HUDEP-2 (cell line): ENCODE measurements around the gene TSPAN4.
A peak's percentile ranks its signal among the peaks of the same experiment; 100 is the strongest.

Experiments used
- DNase-seq, 76 experiments: peaks; one replicate each; lab custom pipeline; 2025; ENCODE audit not compliant: unreplicated experiment in 76 of 76; lab: John Stamatoyannopoulos, UW

The TSPAN4 gene

GRCh38 chr11:833114-833791 is 9.4 kb upstream of the TSPAN4 start:
- DNase-seq: peak in 38 of 76 experiments; percentile 15 to 67 (median 48)

- DNase-seq: no peak
Measured at GRCh38 chr11:833849-834311, 8.8 kb upstream of the TSPAN4 start.

GRCh38 chr11:834371-835316 is 8.0 kb upstream of the TSPAN4 start:
- DNase-seq: peak in 1 of 76 experiments; percentile 23

GRCh38 chr11:836274-836673 is 6.4 kb upstream of the TSPAN4 start:
- no peak for DNase-seq

- DNase-seq: no peak
Measured at GRCh38 chr11:836700-837099, 6.0 kb upstream of the TSPAN4 start.

- peak in 5 of 76 experiments; percentile 19 to 30 (median 25) for DNase-seq
Measured at GRCh38 chr11:837189-837989, 5.3 kb upstream of the TSPAN4 start.

- DNase-seq: no peak
Measured at GRCh38 chr11:837990-838307, 4.7 kb upstream of the TSPAN4 start.

GRCh38 chr11:838441-839279 is 4.0 kb upstream of the TSPAN4 start:
- peak in 42 of 76 experiments; percentile 14 to 77 (median 45) for DNase-seq

GRCh38 chr11:839280-839623 is 3.4 kb upstream of the TSPAN4 start:
- DNase-seq: no peak

GRCh38 chr11:839875-840617 is 2.6 kb upstream of the TSPAN4 start:
- DNase-seq: peak in 10 of 76 experiments; percentile 19 to 35 (median 24)

GRCh38 chr11:841981-842369 is 677 bp upstream of the TSPAN4 start:
- no peak for DNase-seq

GRCh38 chr11:843086-843734 is 558 bp downstream of the TSPAN4 start:
- DNase-seq: no peak

GRCh38 chr11:843818-844692 is 1.4 kb downstream of the TSPAN4 start:
- peak in 43 of 76 experiments; percentile 16 to 71 (median 41) for DNase-seq

GRCh38 chr11:844693-845644 is 2.3 kb downstream of the TSPAN4 start:
- DNase-seq: peak in 74 of 76 experiments; percentile 45 to 97 (median 90)

- peak in 39 of 76 experiments; percentile 7 to 56 (median 38) for DNase-seq
Measured at GRCh38 chr11:845872-846495, 3.3 kb downstream of the TSPAN4 start.

GRCh38 chr11:846496-847098 is 3.9 kb downstream of the TSPAN4 start:
- no peak for DNase-seq
